Keratinocyte (primary cell): ENCODE measurements around the gene FARP1. TPM values are rescaled to one million over a fixed set of nuclear protein-coding genes. Genes with fewer than 3 reads are reported as not detected.

ENCODE experiments used
- DNase-seq: peaks from one replicate; pipeline ENCODE4 v3.0.0-alpha.2; 2011; ENCODE audit warnings: low read depth, missing footprints, low spot score
- FAIRE-seq: peaks from 2 replicates; lab custom pipeline; 2011; peaks lifted over from hg19 to GRCh38; lab: Jason Lieb, UNC
- H2AFZ ChIP-seq: 2 replicates; pipeline ENCODE4 v1.6.0; 2012; ENCODE audit warnings: low read length, control low read depth, inconsistent platforms; ENCODE audit not compliant: control insufficient read depth
- H3K27ac ChIP-seq: 2 replicates; pipeline ENCODE4 v1.5.1; 2011; ENCODE audit warnings: low read length; ENCODE audit not compliant: control insufficient read depth, insufficient read depth
- H3K27me3 ChIP-seq: 3 replicates; pipeline ENCODE4 v1.6.0; 2011; ENCODE audit warnings: low read length; ENCODE audit not compliant: control insufficient read depth, insufficient read depth; ENCODE audit errors: extremely low read depth
- H3K36me3 ChIP-seq, 2 experiments: 2 replicates in 1 of 2; 3 replicates in 1 of 2; pipeline ENCODE4 v1.5.1; 2011; ENCODE audit warnings: low read length in 2 of 2, mild to moderate bottlenecking in 1 of 2; ENCODE audit not compliant: control insufficient read depth in 2 of 2, insufficient read depth in 2 of 2; ENCODE audit errors: extremely low read depth in 1 of 2
- H3K4me1 ChIP-seq: 3 replicates; pipeline ENCODE4 v1.5.1; 2011; ENCODE audit warnings: low read length; ENCODE audit not compliant: control insufficient read depth, insufficient read depth; ENCODE audit errors: extremely low read depth
- H3K4me2 ChIP-seq: 3 replicates; pipeline ENCODE4 v1.6.0; 2011; ENCODE audit warnings: low read depth, low read length; ENCODE audit not compliant: control insufficient read depth, insufficient read depth; ENCODE audit errors: extremely low read depth
- H3K4me3 ChIP-seq, 3 experiments: fragments of 200-600 bp in 1 of 3; sonication (generic) in 1 of 3; 2 replicates in 2 of 3; 3 replicates in 1 of 3; pipeline ENCODE4 v1.5.1; 2011 to 2016; ENCODE audit warnings: low read length in 3 of 3, mild to moderate bottlenecking in 3 of 3, control low read depth in 2 of 3, inconsistent platforms in 1 of 3, low read depth in 1 of 3, mixed read lengths in 1 of 3, mixed run types in 1 of 3, moderate library complexity in 1 of 3; ENCODE audit not compliant: control insufficient read depth in 2 of 3, insufficient read depth in 2 of 3; ENCODE audit errors: extremely low read depth in 1 of 3
- H3K79me2 ChIP-seq: 2 replicates; pipeline ENCODE4 v1.6.0; 2012; ENCODE audit warnings: low read length; ENCODE audit not compliant: control insufficient read depth, insufficient read depth
- H3K9ac ChIP-seq: 3 replicates; pipeline ENCODE4 v1.6.0; 2011; ENCODE audit warnings: low read length; ENCODE audit not compliant: control insufficient read depth, insufficient read depth; ENCODE audit errors: extremely low read depth
- H3K9me1 ChIP-seq: 3 replicates; pipeline ENCODE4 v1.6.0; 2011; ENCODE audit warnings: low read length; ENCODE audit not compliant: control insufficient read depth, insufficient read depth; ENCODE audit errors: extremely low read depth
- H3K9me3 ChIP-seq: 2 replicates; pipeline ENCODE4 v1.5.1; 2012; ENCODE audit warnings: low read depth, low read length; ENCODE audit not compliant: control insufficient read depth
- H4K20me1 ChIP-seq: 3 replicates; pipeline ENCODE4 v1.6.0; 2011; ENCODE audit warnings: low read length; ENCODE audit not compliant: control insufficient read depth, insufficient read depth; ENCODE audit errors: extremely low read depth
- CTCF ChIP-seq, 3 experiments: IDR thresholded peaks in 1 of 3; conservative IDR thresholded peaks in 1 of 3; optimal IDR thresholded peaks in 1 of 3; 2 replicates in 2 of 3; 3 replicates in 1 of 3; pipeline versions ENCODE3 to v1.5.1; 2011; ENCODE audit warnings: low read length in 3 of 3, mild to moderate bottlenecking in 3 of 3, moderate library complexity in 2 of 3, control low read depth in 1 of 3, inconsistent platforms in 1 of 3; ENCODE audit not compliant: insufficient read depth in 2 of 3; ENCODE audit errors: extremely low read depth in 1 of 3
- EZH2 ChIP-seq: IDR thresholded peaks from one replicate; pipeline ENCODE4 v1.6.1; 2012; ENCODE audit warnings: inconsistent platforms, mild to moderate bottlenecking, low read length, moderate library complexity
- dilution Hi-C: fragments of 300-500 bp; cut with MboI; formaldehyde crosslinking; loops from one replicate; pipeline ENCODE4 v1.7.0; 2020; ENCODE audit warnings: low sequenced_read_pairs; ENCODE audit not compliant: extremely low pct_ligation_motif_present
- polyA plus RNA-seq, 5 experiments: library from polyadenylated mRNA; depleted of rRNA in 3 of 5; stranded (reverse) in 3 of 5; stranded (forward) in 1 of 5; unstranded in 1 of 5; fragments of >200 nt; gene quantifications; 1 replicate in 1 of 5; 2 replicates in 3 of 5; 3 replicates in 1 of 5; pipeline versions ENCODE4 v1.2.1 to v1.2.3, GENCODE V29; 2011 to 2012; ENCODE audit warnings: missing spikeins in 2 of 5, low read depth in 1 of 5, low replicate concordance in 1 of 5

The FARP1 gene
- polyA plus RNA-seq, 1 donor (not counting 4 experiments of a cell fraction or from before 2014, with no cell fraction given): 10.3 TPM

DNA sequence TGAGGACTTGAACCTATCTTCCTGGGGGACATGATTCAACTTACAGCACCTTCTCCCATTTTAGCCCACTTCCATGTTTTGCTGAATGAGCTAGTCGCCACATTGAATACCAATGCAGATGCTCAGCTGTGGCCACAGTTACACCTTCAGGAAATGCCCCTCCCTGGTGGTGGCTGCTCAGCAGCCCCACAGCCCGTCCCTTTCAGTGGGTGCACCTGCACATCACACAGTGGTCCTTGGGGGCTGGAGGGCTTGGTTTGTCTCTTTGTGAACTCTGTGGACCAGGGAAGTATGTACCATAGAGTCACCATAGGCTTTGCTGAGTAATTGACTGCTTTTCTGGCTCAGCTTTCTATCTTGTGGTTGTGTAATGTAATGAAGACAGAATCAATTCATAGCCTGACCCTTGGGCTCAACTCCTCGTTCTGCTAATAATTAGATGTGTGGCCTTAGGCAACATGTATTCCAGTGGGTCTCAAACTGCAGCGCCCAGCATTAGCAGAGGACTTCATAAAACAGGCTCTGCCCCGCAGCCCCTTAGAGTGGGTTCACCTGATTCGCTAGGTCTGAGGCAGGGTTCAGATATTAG lies 48.1 kb upstream of the FARP1 start:
- dilution Hi-C loops: no loop called here
- no peaks in the 10 kb centered on the region for H4K20me1 ChIP-seq
- no peak for FAIRE-seq

DNA sequence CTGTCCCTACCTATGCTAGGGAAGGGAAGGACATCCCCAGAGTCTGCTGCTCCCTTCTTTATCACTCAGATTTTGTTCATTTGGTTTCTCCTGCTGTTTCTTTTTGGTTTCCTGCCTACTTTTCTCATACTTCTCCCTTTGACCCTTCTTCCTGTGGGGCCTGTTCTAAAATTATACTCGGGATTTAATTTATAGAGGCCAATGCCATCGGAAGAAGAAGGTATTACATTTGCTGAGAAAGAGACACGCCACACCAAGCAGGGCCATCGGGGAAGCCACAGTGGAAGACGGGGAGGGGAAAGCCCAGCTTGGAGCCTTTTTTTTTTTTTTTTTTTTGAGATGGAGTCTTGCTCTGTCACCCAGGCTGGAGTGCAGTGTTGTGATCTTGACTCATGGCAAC lies 46.8 kb upstream of the FARP1 start:
- Histone ChIP-seq H3K9me3 (no peaks in the 10 kb centered on the region), H3K4me1 (no peaks in the 10 kb centered on the region), H3K27ac (no peak overlapping the region), H3K79me2 (no peaks in the 10 kb centered on the region), H3K4me2 (no peak overlapping the region), H3K27me3 (no peaks in the 10 kb centered on the region), H2AFZ (no peak overlapping the region), H4K20me1 (no peaks in the 10 kb centered on the region), H3K9ac (no peak overlapping the region), H3K9me1 (no peaks in the 10 kb centered on the region), H3K4me3 (no peak overlapping the region), H3K36me3 (no peaks in the 10 kb centered on the region)
- dilution Hi-C loops: no loop called here
- TF ChIP-seq CTCF (optimal IDR thresholded peaks at IDR 0.05 in 1 of 3, IDR thresholded peaks at IDR 0.05 in 1 of 3, conservative IDR thresholded peaks at IDR 0.05 in 1 of 3; ENCODE audit: extremely low read depth in 1 of 3, insufficient read depth in 2 of 3, low read length in 3 of 3) (no peak), EZH2 (no peak)
- no peak for DNase-seq
- FAIRE-seq: no peak

More for the DNA sequence above, 48.1 kb upstream of the FARP1 start:
- no peaks in the 10 kb centered on the region for H3K4me1 ChIP-seq
- no peaks in the 10 kb centered on the region for H3K36me3 ChIP-seq
- H2AFZ ChIP-seq: no peak overlapping the region
- no peak overlapping the region for H3K27ac ChIP-seq
- no peaks in the 10 kb centered on the region for H3K9me3 ChIP-seq
- no peak overlapping the region for H3K4me3 ChIP-seq
- no peaks in the 10 kb centered on the region for H3K9me1 ChIP-seq
- no peak overlapping the region for H3K9ac ChIP-seq
- no peaks in the 10 kb centered on the region for H3K27me3 ChIP-seq
- no peaks in the 10 kb centered on the region for H3K79me2 ChIP-seq
- no peak overlapping the region for H3K4me2 ChIP-seq
- DNase-seq: no peak
- TF ChIP-seq CTCF (optimal IDR thresholded peaks at IDR 0.05 in 1 of 3, IDR thresholded peaks at IDR 0.05 in 1 of 3, conservative IDR thresholded peaks at IDR 0.05 in 1 of 3; ENCODE audit: extremely low read depth in 1 of 3, insufficient read depth in 2 of 3, low read length in 3 of 3) (no peak), EZH2 (no peak)
